Prostate gland (tissue), 2 donors: ENCODE results near the gene VAMP1. TPM values are rescaled to one million over a fixed set of nuclear protein-coding genes. Genes with fewer than 3 reads are reported as not detected.
A peak's percentile ranks its signal among the peaks of the same experiment; 100 is the strongest.
"Not testable (repeated sequence)": the region's sequence is repeated elsewhere in the genome, so short reads cannot be mapped to it uniquely, and the experiment has no call there.

Experiments used
- DNase-seq: peaks from one replicate; pipeline ENCODE4 v3.0.0-alpha.2; 2019; ENCODE audit warnings: low spot score
- H3K27ac ChIP-seq, 2 donors: fragments of 200-600 bp; sonication (generic); 2 replicates each; pipeline ENCODE4 v1.5.1; 2017 to 2019
- H3K27me3 ChIP-seq: fragments of 200-600 bp; sonication (generic); replicated peaks from 2 replicates; pipeline ENCODE4 v1.5.1; 2019; ENCODE audit not compliant: insufficient read depth
- H3K36me3 ChIP-seq, 2 donors: fragments of 200-600 bp; sonication (generic); 1 replicate in 1 of 2; 2 replicates in 1 of 2; pipeline versions ENCODE4 v1.5.1 to v1.8.1; 2017 to 2019
- H3K4me1 ChIP-seq: fragments of 200-600 bp; sonication (generic); replicated peaks from 2 replicates; pipeline ENCODE4 v1.5.1; 2019
- H3K4me3 ChIP-seq, 2 donors: fragments of 200-600 bp; sonication (generic); 2 replicates each; pipeline ENCODE4 v1.5.1; 2017 to 2019
- H3K9me3 ChIP-seq: fragments of 200-600 bp; sonication (generic); 2 replicates; pipeline ENCODE4 v1.5.1; 2017
- POLR2A ChIP-seq: fragments of 450-650 bp; IDR thresholded peaks from one replicate; pipeline ENCODE4 v1.6.1; 2016; ENCODE audit warnings: antibody characterized with exemption, mild to moderate bottlenecking
- POLR2AphosphoS5 ChIP-seq: sonication (generic); formaldehyde crosslinking; IDR thresholded peaks from one replicate; pipeline ENCODE4 v1.6.1; 2017; ENCODE audit warnings: antibody characterized with exemption
- WGBS: methylation state at CpG from one replicate; pipeline ENCODE4 v1.1.5; 2018; 5-methylcytosine and 5-hydroxymethylcytosine counted together
- intact Hi-C: fragments of 100-400 bp; cut with DNase I; formaldehyde crosslinking; loops from one replicate; pipeline ENCODE4 v1.14.2; 2022
- total RNA-seq, 2 donors: library from RNA; depleted of rRNA; stranded (reverse); fragments of >200 nt; gene quantifications; one replicate each; pipeline ENCODE4 v1.1.0, GENCODE V29; 2016
- TF ChIP-seq, protein P1 (sequence below), 4 experiments: fragments of 200-600 bp in 2 of 4; fragments of 450-650 bp in 2 of 4; sonication (generic) in 2 of 4; IDR thresholded peaks; 1 replicate in 3 of 4; 2 replicates in 1 of 4; pipeline ENCODE4 v1.5.1; 2016 to 2019; ENCODE audit warnings: antibody characterized with exemption in 4 of 4, mild to moderate bottlenecking in 2 of 4, moderate library complexity in 2 of 4

VAMP1 gene
- total RNA-seq, 2 donors from 2014 or later = 6.3 to 8.5 TPM

- TF ChIP-seq POLR2A (no peak), POLR2AphosphoS5 (no peak)
- TF ChIP-seq, protein P1, sequence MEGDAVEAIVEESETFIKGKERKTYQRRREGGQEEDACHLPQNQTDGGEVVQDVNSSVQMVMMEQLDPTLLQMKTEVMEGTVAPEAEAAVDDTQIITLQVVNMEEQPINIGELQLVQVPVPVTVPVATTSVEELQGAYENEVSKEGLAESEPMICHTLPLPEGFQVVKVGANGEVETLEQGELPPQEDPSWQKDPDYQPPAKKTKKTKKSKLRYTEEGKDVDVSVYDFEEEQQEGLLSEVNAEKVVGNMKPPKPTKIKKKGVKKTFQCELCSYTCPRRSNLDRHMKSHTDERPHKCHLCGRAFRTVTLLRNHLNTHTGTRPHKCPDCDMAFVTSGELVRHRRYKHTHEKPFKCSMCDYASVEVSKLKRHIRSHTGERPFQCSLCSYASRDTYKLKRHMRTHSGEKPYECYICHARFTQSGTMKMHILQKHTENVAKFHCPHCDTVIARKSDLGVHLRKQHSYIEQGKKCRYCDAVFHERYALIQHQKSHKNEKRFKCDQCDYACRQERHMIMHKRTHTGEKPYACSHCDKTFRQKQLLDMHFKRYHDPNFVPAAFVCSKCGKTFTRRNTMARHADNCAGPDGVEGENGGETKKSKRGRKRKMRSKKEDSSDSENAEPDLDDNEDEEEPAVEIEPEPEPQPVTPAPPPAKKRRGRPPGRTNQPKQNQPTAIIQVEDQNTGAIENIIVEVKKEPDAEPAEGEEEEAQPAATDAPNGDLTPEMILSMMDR (IDR thresholded peaks at IDR 0.05) = no peak
- 26% methylated on average over 3 of the region's 3 CpGs for WGBS
- no peaks in the 10 kb centered on the region for H3K36me3 ChIP-seq
- intact Hi-C loops = no loop called here
- no peaks in the 10 kb centered on the region for H3K4me1 ChIP-seq
- DNase-seq = no peak
- no peaks in the 10 kb centered on the region for H3K9me3 ChIP-seq
- H3K27ac ChIP-seq = peak overlapping the region; percentile 34 to 45
- no peak overlapping the region for H3K4me3 ChIP-seq
- H3K27me3 ChIP-seq = no peaks in the 10 kb centered on the region
These were observed 6.0 kb upstream of the VAMP1 start for GRCh38 chr12:6476489-6476888.

GRCh38 chr12:6475233-6475975 lies 4.9 kb upstream of the VAMP1 start:
- H3K9me3 ChIP-seq, H3K4me3 ChIP-seq, intact Hi-C loops, H3K4me1 ChIP-seq, H3K27me3 ChIP-seq, DNase-seq, H3K27ac ChIP-seq, H3K36me3 ChIP-seq: not testable (repeated sequence)
- WGBS = 94% methylated on average over 46 of the region's 48 CpGs

DNA sequence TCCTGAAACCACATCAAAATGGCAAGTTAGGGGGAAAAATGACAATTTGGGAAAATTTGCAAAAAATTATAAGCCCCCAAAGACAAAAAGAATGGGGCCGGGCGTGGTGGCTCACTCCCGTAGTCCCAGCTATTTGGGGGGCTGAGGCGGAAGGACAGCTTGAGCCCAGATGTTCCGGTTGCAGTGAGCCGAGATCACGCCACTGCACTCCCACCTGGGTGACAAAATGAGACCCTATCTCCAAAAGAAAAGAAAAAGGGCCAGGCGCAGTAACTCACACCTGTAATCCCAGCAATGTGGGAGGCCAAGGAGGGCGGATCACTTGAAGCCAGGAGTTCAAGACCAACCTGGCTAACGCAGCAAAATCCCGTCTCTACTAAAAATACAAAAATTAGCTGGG lies 2.0 kb upstream of the VAMP1 start:
- intact Hi-C loops = loop anchor here (5.0 kb wide), 1 partner anchor 80 kb away; no protein-coding TSS in a partner anchor
- Histone ChIP-seq H3K36me3 (no peaks in the 10 kb centered on the region), H3K9me3 (no peaks in the 10 kb centered on the region), H3K4me1 (peaks cover 3% of the 10 kb centered on the region), H3K27me3 (no peaks in the 10 kb centered on the region), H3K27ac (no peak overlapping the region), H3K4me3 (no peak overlapping the region)
- 88% methylated on average over 11 of the region's 11 CpGs for WGBS
- DNase-seq = no peak
- TF ChIP-seq POLR2A (no peak), POLR2AphosphoS5 (no peak)
- TF ChIP-seq, protein P1 (IDR thresholded peaks at IDR 0.05) = no peak

DNA sequence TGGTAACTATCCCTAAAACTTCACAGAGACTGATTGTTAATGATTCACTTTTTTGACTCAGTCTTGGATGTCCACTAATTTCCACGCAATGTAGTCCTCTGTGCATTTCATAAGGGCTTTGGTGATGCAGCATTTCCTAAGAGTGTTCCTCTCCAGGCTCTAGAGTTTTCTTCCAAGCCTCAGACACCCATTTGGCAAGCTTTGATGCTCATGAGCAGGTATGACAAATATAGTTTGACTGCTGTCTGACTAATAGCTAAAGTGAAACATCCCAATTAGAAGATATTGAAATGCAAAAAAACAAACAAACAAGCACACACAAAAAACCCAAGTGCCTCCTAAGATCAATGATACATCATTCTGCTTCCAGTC lies 1.5 kb upstream of the VAMP1 start:
- H3K4me1 ChIP-seq = peaks cover 3% of the 10 kb centered on the region
- no peaks in the 10 kb centered on the region for H3K9me3 ChIP-seq
- DNase-seq = no peak
- no peaks in the 10 kb centered on the region for H3K27me3 ChIP-seq
- TF ChIP-seq POLR2AphosphoS5 (no peak), POLR2A (no peak)
- TF ChIP-seq, protein P1 (IDR thresholded peaks at IDR 0.05) = no peak
- H3K36me3 ChIP-seq = no peaks in the 10 kb centered on the region
- H3K27ac ChIP-seq = no peak overlapping the region
- 79% methylated on average over 1 of the region's 1 CpG for WGBS
- no peak overlapping the region for H3K4me3 ChIP-seq
- intact Hi-C loops = loop anchor here (1.0 to 5.0 kb wide), 3 partner anchors 63 to 145 kb away; no protein-coding TSS in a partner anchor

DNA sequence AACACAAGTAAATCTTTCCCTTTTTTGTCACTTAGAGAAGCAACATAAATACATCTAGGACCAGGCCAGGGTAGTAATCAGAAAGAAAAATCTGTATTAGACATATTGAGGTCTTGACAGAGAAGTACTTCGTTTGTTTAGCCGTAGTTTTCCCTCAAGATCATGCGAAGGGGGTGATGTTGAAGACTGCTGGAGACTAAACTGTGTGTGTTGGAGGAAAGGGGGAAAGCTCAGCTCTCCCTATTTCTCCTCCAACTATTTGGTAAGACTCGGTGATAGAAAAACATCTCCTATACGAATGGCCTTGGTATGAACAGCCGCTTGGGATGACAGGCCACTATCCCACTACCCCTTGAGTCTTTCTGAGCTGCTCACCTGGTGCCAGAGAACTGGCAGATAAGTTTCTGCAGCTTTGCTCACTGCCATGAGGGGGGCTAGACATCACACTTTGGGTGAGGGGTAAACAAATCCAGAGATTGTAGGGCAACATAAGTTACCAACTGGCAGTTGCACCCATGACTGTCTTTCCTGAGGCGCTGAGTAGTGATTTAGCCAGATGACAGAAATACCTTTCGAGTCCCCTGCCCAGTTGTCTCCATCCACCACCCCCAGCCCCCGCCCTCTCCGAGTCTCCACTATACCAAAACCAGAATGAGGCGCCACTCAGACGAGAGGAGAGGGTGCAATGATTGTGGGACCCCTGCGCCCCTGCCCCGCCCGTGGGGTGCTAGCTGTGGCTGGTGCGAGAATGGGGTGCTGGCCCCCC lies 685 bp downstream of the VAMP1 start:
- no peaks in the 10 kb centered on the region for H3K36me3 ChIP-seq
- peak overlapping the region; percentile 57 to 86 for H3K4me3 ChIP-seq
- no peak for TF ChIP-seq POLR2AphosphoS5
- TF ChIP-seq, protein P1 (IDR thresholded peaks at IDR 0.05) = no peak
- H3K27ac ChIP-seq = peak overlapping the region; percentile 84 to 87
- H3K4me1 ChIP-seq = peaks cover 3% of the 10 kb centered on the region
- WGBS = 12% methylated on average over 16 of the region's 16 CpGs
- no peak for DNase-seq
- no peaks in the 10 kb centered on the region for H3K27me3 ChIP-seq
- intact Hi-C loops = loop anchor here (2.0 to 5.0 kb wide), 2 partner anchors 83 to 143 kb away; no protein-coding TSS in a partner anchor
- no peaks in the 10 kb centered on the region for H3K9me3 ChIP-seq
